Natural killer cell (primary cell): ENCODE measurements around the gene SERPINB4. TPM values are rescaled to one million over a fixed set of nuclear protein-coding genes. Genes with fewer than 3 reads are reported as not detected.

ENCODE experiments used
- ATAC-seq, 3 donors: fragments of 150-1000 bp in 2 of 3; fragments of 200-7000 bp in 1 of 3; cut with Tn5 transposase; 1 replicate in 1 of 3; 2 replicates in 2 of 3; pipeline ENCODE4 v1.10.0; 2021; ENCODE audit warnings: mild to moderate bottlenecking in 2 of 3, moderate library complexity in 2 of 3
- DNase-seq, 2 donors: peaks; one replicate each; pipeline versions ENCODE4 v3.0.0 to v3.0.0-alpha.2; 2013 to 2021; ENCODE audit warnings: mixed read lengths in 1 of 2
- H3K27ac ChIP-seq: one replicate; pipeline ENCODE4 v1.5.1; 2013; ENCODE audit warnings: mild to moderate bottlenecking, low read length
- H3K27me3 ChIP-seq: one replicate; pipeline ENCODE4 v1.6.1; 2013; ENCODE audit warnings: low read length; ENCODE audit not compliant: control insufficient read depth, insufficient read depth
- H3K36me3 ChIP-seq: one replicate; pipeline ENCODE4 v1.6.1; 2013; ENCODE audit warnings: low read length; ENCODE audit not compliant: control insufficient read depth, insufficient read depth
- H3K4me1 ChIP-seq: one replicate; pipeline ENCODE4 v1.6.1; 2013; ENCODE audit warnings: low read length; ENCODE audit not compliant: control insufficient read depth, insufficient read depth
- H3K4me3 ChIP-seq: one replicate; pipeline ENCODE4 v1.5.1; 2013; ENCODE audit warnings: low read length
- H3K9me3 ChIP-seq: one replicate; pipeline ENCODE4 v1.6.1; 2013; ENCODE audit warnings: low read length; ENCODE audit not compliant: control insufficient read depth, insufficient read depth
- H3K27ac Mint-ChIP-seq, 2 donors: one replicate each; pipeline ENCODE4 v1.8.0; 2022; ENCODE audit warnings: mild to moderate bottlenecking in 2 of 2, mixed read lengths in 2 of 2, moderate library complexity in 1 of 2
- H3K27me3 Mint-ChIP-seq, 2 donors: one replicate each; pipeline ENCODE4 v1.8.0; 2022; ENCODE audit warnings: low read depth in 2 of 2, mixed read lengths in 2 of 2
- H3K36me3 Mint-ChIP-seq: one replicate; pipeline ENCODE4 v1.8.0; 2022; ENCODE audit warnings: mixed read lengths
- H3K4me1 Mint-ChIP-seq, 2 donors: one replicate each; pipeline ENCODE4 v1.8.0; 2022; ENCODE audit warnings: mixed read lengths in 2 of 2
- H3K4me3 Mint-ChIP-seq: one replicate; pipeline ENCODE4 v1.8.0; 2022; ENCODE audit warnings: mild to moderate bottlenecking, moderate library complexity, mixed read lengths
- H3K9me3 Mint-ChIP-seq, 2 donors: one replicate each; pipeline ENCODE4 v1.8.0; 2022; ENCODE audit warnings: mixed read lengths in 2 of 2
- CTCF ChIP-seq: fragments of 200-600 bp; IDR thresholded peaks from one replicate; pipeline ENCODE4 v1.8.0; 2022; ENCODE audit warnings: antibody characterized with exemption
- WGBS: methylation state at CpG from one replicate; pipeline ENCODE4 v1.1.7; 2013; ENCODE audit warnings: missing lambda C conversion rate; ENCODE audit not compliant: insufficient coverage; 5-methylcytosine and 5-hydroxymethylcytosine counted together
- intact Hi-C: fragments of 100-400 bp; cut with micrococcal nuclease; formaldehyde crosslinking; loops from one replicate; pipeline ENCODE4 v1.14.2; 2022
- total RNA-seq, 4 donors: library from RNA; stranded (reverse); fragments of 120-200 nt in 1 of 4; gene quantifications; one replicate each; pipeline versions ENCODE4 v1.2.3 to v1.2.4, GENCODE V29; 2013 to 2022

Gene SERPINB4
- total RNA-seq, 3 donors from 2014 or later (not counting 1 experiment from before 2014, with no cell fraction given): not detected

GRCh38 chr18:63683890-63684289 is 39.8 kb upstream of the SERPINB4 start:
- H3K4me1 Mint-ChIP-seq: no peaks in the 10 kb centered on the region
- intact Hi-C loops: no loop called here
- no peak for TF ChIP-seq CTCF
- Histone ChIP-seq H3K27me3 (no peaks in the 10 kb centered on the region), H3K4me3 (no peak overlapping the region), H3K27ac (no peak overlapping the region), H3K4me1 (no peaks in the 10 kb centered on the region), H3K36me3 (no peaks in the 10 kb centered on the region), H3K9me3 (peaks cover 2% of the 10 kb centered on the region)
- H3K27ac Mint-ChIP-seq: no peak overlapping the region
- DNase-seq (no peak), ATAC-seq (no peak)
- peaks cover 0 to 3% of the 10 kb centered on the region in 2 donors for H3K27me3 Mint-ChIP-seq
- H3K9me3 Mint-ChIP-seq: peaks cover 0 to 8% of the 10 kb centered on the region in 2 donors
- H3K4me3 Mint-ChIP-seq: no peak overlapping the region
- 78% methylated on average over 5 of the region's 5 CpGs for WGBS
- no peaks in the 10 kb centered on the region for H3K36me3 Mint-ChIP-seq

- H3K4me3 ChIP-seq: no peak overlapping the region
- no peaks in the 10 kb centered on the region for H3K4me1 ChIP-seq
- H3K9me3 Mint-ChIP-seq: peaks cover 0 to 8% of the 10 kb centered on the region in 2 donors
- intact Hi-C loops: no loop called here
- H3K27me3 Mint-ChIP-seq: peaks cover 0 to 3% of the 10 kb centered on the region in 2 donors
- ATAC-seq (no peak), DNase-seq (no peak)
- H3K4me1 Mint-ChIP-seq: no peaks in the 10 kb centered on the region
- peaks cover 2% of the 10 kb centered on the region for H3K9me3 ChIP-seq
- H3K27me3 ChIP-seq: no peaks in the 10 kb centered on the region
- H3K4me3 Mint-ChIP-seq: no peak overlapping the region
- 86% methylated on average over 2 of the region's 2 CpGs for WGBS
- TF ChIP-seq CTCF: no peak
- H3K36me3 ChIP-seq: no peaks in the 10 kb centered on the region
- H3K27ac ChIP-seq: no peak overlapping the region
- no peaks in the 10 kb centered on the region for H3K36me3 Mint-ChIP-seq
- no peak overlapping the region for H3K27ac Mint-ChIP-seq
Observed at GRCh38 chr18:63683152-63683551, 39.1 kb upstream of the SERPINB4 start.

DNA sequence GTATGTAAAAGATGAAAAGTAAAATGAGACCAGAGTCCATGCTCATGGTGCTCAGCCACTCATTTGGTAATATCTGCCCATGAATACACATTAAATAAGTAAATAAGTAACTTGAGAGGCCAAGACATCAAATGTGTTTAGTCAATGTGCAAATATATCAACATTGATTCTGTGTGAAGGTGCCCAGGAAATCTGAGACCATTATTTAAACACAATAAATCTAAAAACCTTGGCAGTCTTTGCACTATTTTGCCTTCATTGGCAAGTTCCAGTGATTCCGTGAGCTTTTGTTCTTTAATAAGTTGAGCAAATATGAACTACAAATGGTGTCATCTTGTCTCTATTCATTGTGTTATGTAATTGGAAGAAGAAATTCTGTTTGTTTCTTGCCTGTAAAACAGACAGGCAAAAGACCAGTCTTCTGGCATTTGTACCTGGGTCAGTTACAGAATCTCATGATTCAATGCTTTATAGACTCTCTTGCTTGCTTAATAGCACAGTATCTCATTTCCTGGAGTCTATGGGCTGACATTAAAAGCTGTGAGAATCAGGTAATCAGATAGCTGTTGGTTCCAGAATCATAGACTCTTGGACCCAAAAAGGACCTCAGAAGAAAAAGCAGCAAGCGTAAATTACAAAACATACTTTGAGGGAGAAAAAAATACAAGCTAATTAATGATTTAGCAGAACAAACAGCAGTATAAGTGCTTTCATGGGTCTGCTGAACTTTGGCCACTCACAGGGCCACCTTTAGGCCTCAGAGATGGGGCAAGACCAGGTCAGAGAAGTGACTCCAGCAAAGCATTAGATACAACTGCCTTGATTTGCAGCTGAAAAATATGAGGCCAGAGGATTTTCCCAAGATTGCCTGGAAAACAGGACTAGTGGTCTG is 37.6 kb upstream of the SERPINB4 start:
- no peak for TF ChIP-seq CTCF
- H3K36me3 Mint-ChIP-seq: no peaks in the 10 kb centered on the region
- H3K36me3 ChIP-seq: no peaks in the 10 kb centered on the region
- 100% methylated on average over 2 of the region's 2 CpGs for WGBS
- no peak overlapping the region for H3K4me3 ChIP-seq
- H3K4me1 ChIP-seq: no peaks in the 10 kb centered on the region
- no peaks in the 10 kb centered on the region for H3K4me1 Mint-ChIP-seq
- H3K9me3 Mint-ChIP-seq: peaks cover 0 to 9% of the 10 kb centered on the region in 2 donors
- ATAC-seq (no peak), DNase-seq (no peak)
- H3K4me3 Mint-ChIP-seq: no peak overlapping the region
- peaks cover 0 to 5% of the 10 kb centered on the region in 2 donors for H3K27me3 Mint-ChIP-seq
- no peak overlapping the region for H3K27ac ChIP-seq
- intact Hi-C loops: no loop called here
- no peak overlapping the region for H3K27ac Mint-ChIP-seq
- H3K27me3 ChIP-seq: no peaks in the 10 kb centered on the region
- H3K9me3 ChIP-seq: no peaks in the 10 kb centered on the region
